Smooth muscle cell of the brain vasculature (primary cell): ENCODE data around the gene ADGRF3.
"Not testable (repeated sequence)": the region's sequence is repeated elsewhere in the genome, so short reads cannot be mapped to it uniquely, and the experiment has no call there.

Source experiments
- DNase-seq: peaks from one replicate; pipeline ENCODE4 v3.0.0-alpha.2; 2012; ENCODE audit warnings: low read depth, low spot score

The ADGRF3 gene, protein sequence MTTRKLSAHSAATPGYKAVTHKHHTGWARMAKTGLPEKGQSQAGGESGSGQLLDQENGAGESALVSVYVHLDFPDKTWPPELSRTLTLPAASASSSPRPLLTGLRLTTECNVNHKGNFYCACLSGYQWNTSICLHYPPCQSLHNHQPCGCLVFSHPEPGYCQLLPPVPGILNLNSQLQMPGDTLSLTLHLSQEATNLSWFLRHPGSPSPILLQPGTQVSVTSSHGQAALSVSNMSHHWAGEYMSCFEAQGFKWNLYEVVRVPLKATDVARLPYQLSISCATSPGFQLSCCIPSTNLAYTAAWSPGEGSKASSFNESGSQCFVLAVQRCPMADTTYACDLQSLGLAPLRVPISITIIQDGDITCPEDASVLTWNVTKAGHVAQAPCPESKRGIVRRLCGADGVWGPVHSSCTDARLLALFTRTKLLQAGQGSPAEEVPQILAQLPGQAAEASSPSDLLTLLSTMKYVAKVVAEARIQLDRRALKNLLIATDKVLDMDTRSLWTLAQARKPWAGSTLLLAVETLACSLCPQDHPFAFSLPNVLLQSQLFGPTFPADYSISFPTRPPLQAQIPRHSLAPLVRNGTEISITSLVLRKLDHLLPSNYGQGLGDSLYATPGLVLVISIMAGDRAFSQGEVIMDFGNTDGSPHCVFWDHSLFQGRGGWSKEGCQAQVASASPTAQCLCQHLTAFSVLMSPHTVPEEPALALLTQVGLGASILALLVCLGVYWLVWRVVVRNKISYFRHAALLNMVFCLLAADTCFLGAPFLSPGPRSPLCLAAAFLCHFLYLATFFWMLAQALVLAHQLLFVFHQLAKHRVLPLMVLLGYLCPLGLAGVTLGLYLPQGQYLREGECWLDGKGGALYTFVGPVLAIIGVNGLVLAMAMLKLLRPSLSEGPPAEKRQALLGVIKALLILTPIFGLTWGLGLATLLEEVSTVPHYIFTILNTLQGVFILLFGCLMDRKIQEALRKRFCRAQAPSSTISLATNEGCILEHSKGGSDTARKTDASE

DNA sequence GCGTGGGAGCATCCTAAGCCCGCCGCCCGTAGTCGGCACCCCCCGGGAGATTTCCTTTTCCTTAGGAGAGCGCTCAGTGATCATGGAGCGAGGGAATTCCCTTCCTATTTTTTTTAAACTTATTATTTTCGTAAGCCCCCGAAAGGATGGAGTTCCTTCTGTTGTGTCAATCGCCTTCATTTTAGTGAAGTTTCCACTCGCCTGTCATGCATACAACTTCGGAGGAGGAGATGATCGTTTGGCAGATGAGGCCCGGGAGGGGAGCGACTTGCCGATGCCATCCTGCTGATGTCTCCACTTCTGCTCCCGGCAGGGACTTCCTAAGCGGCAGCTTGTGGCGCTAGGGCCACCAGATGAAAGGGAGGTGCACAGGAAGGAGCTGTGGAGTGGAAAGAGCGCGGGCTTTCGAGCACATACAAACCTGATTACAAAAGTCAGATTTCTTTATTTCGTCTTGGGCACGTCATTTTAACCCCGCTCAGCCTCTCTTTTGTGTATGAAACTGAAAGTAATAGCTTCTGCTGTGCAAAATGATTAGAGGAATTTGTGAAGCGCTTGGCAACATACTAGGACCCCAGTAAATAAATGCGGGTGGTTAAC is at the start of gene ADGRF3:
ADGRF3 (minus strand) TSS at position 336 of the 600 bp plus-strand sequence. CDS start 555 bp downstream, outside the sequence.
- DNase-seq = no peak

DNA sequence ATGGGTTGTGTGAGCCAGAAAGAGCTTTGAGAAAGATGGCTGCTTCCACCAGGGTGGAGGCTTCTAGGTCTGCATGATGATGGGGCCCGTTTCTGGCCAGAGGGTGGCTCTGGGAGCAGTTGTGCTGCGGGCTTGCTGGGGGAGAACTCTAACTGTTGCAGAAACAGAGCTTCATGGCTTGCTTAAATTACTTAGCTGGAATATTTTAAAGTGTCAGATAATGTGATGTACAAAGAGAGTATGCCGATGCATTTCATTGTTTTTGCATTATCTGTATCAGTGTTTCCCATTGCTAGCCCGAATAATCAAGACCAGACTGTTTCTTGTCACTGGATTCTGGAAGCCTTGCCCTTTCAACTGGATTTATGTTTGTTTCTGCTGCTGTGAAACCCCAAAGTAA is 48.8 kb upstream of the ADGRF3 start:
- DNase-seq = no peak

DNA sequence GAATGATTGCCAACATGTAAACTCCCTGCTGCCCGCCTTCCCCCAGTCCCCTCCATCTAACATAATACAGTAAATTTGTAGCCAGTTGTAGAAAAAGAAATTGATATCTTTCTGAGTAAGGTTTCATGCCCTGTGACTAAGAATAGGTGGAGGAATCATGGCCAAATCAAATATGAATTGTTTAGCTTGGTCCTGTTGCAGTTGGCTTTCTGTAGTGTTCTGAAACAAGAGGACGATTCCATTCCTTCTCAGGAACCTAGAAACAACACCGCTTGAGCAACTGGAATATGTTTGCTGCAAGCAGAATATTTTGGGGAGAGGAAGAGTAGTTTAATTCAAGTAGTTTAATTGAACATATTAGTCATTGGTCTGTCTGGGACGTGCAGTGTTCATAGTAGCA is 48.1 kb upstream of the ADGRF3 start:
- DNase-seq = no peak

DNA sequence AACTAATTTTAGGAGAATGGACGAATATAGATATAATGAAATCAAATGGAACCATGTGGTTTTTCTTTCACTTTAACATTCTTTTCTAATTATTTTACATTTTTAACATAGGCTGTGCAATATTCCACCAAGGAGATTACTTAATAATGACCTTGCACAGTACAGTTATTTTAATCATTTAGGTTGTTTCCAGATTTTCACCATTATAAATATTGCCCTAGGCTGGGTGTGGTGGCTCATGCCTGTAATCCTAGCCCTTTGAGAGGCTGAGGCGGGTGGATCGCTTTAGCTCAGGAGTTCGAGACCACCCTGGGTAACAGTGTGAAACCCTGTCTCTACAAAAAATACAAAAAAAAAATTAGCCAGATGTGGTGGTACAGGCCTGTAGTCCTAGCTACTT is 40.6 kb upstream of the ADGRF3 start:
- DNase-seq = no peak

DNA sequence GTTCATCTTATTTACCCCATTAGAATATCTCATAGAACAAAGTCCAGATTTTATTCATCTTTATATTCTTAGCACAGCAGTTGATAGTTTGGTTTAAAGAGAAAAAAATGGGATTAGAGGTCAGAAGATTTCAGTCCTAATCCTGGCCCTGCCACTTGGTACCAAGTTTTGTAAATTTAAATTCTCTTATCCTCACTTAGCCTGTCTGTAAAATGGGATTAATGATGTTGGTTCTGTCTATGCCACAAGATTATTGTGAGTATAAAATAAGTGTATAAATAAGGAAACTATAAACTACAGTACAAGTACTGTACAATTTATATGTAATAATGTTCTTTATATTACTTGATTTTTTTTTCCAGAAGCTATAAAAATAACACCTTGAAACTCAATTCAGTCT is 38.0 kb upstream of the ADGRF3 start:
- no peak for DNase-seq

DNA sequence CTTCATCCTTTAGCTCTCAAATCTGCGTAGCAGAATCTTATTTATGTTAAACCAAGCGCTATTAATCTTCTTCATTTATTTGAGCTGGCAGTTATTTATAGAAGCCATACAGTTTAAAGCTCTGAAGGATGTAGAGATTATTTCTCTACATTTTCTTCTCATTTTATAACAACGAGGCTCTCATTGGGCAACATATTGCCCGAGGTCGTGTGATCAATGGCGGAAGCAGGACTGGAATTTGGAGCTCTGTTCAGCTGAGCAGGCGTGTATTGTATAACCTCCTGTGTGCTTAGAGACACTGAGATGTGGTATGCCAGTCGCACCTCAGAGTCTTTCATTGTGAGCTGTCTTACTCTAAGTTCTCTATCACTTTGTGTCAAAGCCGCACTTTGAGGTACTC is 37.6 kb upstream of the ADGRF3 start:
- DNase-seq = no peak

DNA sequence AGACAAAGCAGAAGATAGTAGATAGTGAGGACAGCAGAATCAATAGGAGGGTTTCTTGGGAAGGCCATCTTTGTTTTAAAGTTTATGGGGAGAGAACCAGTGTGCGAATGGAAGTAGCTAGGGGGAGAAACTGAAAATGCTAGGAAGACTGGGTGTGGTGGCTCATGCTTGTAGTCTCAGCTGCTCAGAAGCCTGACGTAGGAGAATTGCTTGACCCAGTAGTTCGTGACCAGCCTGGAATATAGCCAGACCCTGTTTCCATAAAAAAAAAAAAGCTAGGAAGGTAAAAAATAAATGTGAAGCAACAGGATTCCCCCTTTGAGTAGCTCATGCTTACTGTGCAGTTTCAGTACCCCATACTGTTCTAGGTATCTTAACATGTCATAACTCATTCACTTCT is 36.0 kb upstream of the ADGRF3 start:
- no peak for DNase-seq

DNA sequence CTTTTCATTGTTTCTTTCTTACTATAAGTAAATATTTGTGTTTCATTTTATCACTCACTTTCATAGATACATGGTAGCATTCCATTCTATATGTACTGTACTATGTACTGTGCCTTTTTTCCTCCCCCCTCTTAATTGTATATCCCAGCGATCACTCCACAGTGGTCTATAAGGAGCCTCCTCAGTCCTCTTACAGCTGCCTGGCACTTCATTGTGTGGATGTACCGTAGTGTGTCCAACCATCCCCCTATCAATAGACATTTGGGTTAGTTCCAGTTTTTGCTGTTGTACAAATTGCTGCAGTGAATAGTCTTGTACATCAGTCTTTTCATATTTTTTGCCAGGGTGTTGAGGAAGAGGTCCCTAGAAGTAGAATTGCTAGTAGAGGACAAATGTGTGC is 33.7 kb upstream of the ADGRF3 start:
- no peak for DNase-seq

DNA sequence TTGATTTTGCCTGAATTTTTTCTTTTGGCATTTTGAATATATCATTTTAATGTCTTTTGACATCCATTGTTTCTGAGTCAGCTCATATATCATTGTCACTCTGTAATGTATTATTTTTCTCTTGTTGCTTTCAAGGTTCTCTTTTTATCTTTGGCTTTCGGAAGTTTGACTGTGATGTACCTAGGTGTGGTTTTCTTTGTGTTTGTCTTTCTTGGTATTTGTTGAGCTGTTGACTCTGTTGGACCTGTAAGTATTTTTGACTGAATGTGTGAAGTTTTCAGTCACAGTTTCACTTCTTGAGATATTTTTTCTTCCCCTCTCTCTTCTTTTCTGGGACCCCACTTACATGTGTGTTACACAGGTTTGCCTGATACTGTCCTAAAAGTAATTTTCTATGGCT is 30.2 kb upstream of the ADGRF3 start:
- DNase-seq = no peak

DNA sequence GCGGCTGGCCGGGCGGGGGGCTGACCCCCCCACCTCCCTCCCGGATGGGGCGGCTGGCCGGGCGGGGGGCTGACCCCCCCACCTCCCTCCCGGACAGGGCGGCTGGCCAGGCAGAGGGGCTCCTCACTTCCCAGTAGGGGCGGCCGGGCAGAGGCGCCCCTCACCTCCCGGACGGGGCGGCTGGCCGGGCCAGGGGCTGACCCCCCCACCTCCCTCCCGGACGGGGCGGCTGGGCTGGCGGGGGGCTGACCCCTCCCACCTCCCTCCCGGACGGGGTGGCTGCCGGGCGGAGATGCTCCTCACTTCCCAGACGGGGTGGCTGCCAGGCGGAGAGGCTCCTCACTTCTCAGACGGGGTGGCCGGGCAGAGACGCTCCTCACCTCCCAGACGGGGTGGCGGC is 24.3 kb upstream of the ADGRF3 start:
- DNase-seq = not testable (repeated sequence)

DNA sequence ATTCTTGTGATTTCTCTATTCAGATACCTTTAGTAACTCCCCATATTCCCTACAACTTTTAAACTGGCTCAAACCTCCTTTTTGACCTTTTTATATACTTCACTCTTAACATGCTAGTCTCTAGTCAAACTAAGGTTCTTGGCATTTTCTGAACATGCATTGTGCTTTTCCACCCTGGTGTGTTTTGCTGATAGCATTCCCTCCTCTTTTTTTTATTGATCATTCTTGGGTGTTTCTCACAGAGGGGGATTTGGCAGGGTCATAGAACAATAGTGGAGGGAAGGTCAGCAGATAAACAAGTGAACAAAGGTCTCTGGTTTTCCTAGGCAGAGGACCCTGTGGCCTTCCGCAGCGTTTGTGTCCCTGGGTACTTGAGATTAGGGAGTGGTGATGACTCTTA is 23.1 kb upstream of the ADGRF3 start:
- DNase-seq = not testable (repeated sequence)

DNA sequence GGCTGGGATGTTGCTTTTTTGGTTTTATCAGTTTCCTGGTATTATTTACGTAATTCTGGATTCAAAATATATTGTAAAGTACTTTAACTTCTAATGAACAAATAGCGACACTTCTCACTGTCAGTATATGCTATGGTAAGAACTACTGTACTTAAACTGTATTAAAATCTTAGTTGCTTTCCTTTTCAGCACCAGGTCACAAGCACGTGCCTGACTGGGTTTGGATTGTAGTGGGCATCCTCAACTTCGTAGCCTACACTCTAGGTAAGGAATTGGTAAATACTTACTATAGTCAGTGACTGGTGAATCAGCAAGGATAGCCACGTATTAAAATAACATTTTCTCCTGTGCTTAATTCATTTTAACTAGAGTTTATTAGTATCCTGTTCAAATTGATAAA is 20.4 kb upstream of the ADGRF3 start:
- DNase-seq = no peak

DNA sequence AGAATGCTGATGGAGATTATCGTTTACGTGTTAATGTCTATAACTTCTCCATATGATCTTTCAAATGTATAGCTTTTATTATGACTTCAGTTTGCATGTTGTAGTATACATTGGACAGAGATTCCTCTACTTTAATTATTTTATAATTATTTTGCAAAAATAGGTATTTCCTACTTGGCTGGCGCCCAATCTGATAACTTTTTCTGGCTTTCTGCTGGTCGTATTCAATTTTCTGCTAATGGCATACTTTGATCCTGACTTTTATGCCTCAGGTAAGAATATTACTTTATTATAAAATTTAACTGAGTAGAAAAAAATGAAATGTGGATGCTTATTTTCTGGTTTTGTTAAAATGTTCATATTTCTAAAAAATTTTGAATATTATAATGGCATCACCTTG is 18.1 kb upstream of the ADGRF3 start:
- no peak for DNase-seq

DNA sequence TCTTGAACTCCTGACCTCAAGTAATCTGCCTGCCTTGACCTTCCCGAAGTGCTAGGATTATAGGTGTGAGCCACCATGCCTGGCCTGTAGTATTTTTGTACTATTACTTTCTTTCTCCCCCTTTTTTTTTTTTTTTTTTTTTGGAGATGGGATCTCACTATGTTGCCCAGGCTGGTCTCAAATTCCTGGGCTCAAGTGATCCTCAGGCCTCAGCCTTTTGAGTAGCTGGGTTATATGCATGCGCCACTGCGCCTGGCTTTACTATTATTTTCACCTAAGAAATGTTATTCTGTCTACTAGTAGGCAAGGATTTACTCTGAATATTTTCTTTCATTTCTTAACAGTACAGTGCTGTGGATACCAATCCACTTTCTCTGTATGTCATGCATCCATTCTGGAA is 17.4 kb upstream of the ADGRF3 start:
- no peak for DNase-seq

DNA sequence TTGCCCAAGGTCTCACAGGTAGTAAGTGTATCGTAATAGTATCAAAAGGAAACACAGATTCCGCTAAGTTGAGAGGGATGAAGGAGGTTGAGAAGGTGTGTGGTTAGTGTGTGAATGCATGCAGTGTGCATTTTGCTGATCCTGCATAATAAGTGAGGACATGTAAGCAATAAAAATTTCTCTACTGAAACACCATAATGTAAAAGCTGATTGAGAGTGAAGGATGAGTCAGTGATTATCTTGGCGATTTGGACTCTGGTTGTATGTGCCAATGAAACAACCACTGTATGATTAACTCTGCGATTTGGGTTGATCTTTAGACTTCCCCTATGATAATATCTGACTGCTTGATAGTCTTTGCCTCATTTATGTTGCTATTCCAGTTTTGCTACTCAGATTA is 16.7 kb upstream of the ADGRF3 start:
- no peak for DNase-seq

DNA sequence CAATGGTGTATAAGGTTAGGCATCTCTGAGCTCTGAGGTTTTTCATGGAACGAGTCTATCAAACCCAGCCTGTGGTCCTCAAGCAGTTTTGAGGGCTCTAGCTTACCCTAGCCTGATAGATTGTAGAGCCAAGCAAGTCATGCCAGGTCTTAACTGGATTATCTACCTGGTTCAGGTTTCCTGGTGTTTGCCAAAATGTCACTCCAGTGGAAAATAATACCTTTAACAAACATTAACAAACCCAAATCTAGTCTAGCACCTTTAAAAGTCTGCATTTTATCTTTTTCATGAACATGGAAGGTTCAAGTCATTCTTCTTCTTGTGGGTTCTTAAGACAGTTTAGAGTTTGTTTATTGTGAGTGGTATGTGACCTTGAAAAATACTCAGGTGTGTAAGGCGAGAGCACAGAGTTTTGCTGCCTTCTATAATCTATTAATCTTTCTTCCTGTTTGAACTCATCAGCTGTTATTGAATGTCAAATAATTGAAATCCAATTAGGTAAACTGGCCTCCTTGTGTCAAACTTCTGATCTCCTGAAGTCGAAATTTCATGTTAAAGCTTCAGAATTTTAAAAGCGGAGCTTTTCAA is 13.4 kb upstream of the ADGRF3 start:
- no peak for DNase-seq

DNA sequence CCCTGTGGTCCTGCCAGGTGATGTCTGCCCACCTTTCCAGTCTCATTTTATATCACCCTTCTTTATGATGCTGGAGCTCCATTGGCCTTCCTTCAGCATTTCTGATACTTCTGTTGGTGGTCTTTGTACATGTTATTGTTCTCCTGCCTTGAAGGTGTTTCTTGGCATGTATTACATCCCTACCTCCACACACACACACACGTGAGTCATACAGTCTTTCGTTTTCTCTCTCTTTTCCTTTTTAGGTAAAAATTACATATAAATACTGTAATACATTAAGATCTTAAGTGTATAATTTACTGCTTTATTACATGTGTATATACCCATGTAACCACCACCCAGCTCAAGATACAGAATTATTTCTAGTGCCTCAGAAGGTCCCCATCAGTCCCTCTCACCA is 10.2 kb upstream of the ADGRF3 start:
- no peak for DNase-seq

DNA sequence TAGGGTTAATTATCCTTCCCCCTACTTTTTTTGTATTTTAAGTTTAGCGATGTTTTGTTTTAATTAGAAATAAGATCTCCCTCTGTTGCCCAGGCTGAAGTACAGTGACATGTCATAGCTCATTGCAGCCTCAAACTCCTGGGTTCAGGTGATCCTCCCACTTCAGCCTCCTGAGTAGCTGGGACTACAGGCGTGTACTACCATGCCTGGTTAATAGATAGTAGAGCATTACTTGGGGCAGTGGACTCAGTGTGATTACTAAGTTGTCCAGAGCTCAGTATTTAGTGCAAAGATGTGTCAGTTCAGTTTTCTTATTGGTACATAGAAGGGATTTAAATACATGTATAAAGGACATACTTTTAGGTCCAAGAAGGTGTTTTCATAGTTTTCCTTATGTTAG is 9.5 kb upstream of the ADGRF3 start:
- no peak for DNase-seq

DNA sequence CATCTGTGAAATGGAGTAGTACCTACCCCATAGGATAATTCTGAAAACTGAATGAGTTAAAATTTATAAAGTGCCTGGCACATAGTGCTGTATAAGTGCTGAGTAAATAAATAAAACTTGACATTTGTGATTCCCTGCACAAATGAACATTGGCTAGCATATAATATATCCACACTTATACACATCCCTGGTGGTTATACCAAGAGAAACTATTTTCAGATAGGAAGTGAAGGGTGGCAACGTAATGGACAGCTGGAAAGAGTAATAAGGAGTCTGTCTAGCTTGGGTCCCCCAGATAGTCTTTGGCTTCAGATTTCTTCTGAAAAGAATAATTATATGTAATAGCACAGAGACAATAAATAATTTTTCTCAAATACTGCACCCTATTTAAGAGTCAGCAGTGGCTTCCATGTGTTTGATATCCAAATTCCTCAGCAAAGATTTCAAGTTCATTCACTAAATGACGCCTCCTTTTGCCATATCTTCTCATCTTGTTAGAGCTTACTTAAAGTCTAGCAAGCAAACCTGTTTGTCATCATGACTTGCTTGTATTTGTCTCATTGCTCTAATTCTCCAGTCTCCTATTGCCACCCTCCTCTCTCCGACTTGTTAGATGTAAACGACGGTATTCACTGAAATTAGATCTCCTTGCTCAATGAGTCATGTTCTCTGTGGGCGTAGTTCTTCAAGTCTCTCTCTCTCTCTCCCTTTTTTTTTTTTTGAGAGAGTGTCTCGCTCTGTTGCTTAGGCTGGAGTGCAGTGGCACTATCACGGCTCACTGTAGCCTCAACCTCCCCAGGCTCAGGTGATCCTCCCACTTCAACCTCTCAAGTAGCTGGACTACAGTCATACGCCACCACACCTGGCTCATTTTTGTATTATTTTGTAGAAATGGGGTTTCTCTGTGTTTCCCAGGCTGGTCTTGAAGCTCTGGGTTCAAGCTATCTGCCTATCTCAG is 8.7 kb upstream of the ADGRF3 start:
- DNase-seq = peak; percentile 73

DNA sequence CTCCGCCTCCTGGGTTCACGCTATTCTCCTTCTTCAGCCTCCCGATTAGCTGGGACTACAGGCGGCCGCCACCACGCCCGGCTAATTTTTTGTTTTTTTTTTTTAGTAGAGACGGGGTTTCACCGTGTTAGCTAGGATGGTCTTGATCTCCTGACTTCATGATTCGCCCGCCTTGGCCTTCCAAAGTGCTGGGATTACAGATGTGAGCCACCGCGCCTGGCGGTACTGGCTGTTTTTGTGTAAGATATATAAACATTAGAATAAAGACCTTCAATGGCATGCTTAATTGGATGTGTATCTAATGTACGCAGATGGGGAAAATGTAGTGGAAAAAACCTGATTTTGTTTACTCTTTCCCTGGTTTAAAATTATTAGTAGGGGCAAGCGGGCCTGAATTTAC is 7.9 kb upstream of the ADGRF3 start:
- DNase-seq = not testable (repeated sequence)

DNA sequence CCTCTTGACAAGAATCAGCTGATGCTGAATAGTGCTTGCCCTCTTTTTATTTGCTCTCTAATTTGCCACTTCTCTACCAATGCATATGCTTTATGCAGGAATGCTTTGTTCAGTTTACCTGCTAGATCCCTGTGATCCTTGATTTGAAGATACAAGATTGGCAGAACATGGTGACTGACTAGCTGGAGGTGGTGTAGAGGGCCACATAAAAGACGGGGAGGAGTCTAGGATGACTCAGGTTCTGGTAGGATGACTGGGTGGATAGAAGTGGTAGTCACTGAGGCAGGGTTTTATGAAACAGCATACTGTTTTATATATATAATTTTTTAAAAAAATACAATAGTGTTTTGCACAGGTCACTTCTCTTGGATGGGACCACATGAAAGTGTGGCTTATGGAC is 6.3 kb upstream of the ADGRF3 start:
- DNase-seq = no peak
